ENCODE measurements around the gene SYNE2. TPM values are rescaled to one million over a fixed set of nuclear protein-coding genes. Genes with fewer than 3 reads are reported as not detected.
"Not testable (repeated sequence)": the region's sequence is repeated elsewhere in the genome, so short reads cannot be mapped to it uniquely, and the experiment has no call there.

Gene SYNE2
- total RNA-seq, 1 donor from 2014 or later = 121 TPM

DNA sequence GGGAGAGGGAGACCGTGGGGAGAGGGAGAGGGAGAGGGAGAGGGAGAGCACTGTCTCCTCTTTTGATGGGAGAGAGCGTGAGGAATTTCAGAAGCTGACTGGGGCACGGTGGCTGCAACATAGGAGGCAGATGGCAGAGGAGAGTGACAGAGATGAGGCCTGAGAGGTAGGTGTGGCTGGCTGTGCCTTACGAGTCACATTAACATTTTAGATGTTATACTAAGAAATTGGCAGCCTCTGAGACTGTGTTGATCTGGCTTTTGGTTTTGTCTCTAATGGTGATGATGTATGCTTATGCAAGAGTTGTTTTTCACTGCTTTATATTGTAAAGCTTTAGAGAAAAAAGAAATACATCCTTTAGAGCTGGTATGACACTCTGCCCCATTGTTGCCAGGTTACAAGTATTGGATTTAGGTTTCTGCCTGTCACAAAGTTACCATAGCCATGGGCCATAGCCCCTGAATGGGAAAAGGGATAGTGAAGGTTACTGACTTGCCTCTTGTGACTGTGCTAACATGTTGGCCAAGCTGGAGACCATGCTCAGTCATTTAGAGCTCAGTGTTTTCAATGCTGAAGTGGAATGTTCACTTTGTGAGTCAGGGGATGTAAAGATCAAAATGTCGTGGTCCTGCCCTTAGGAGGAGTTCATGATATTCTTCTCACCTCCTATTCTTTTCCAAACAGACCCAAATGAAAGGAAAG lies 186.2 kb downstream of the SYNE2 start:
- ATAC-seq = no peak
- intact Hi-C loops (cut with DNase I) = no loop called here

DNA sequence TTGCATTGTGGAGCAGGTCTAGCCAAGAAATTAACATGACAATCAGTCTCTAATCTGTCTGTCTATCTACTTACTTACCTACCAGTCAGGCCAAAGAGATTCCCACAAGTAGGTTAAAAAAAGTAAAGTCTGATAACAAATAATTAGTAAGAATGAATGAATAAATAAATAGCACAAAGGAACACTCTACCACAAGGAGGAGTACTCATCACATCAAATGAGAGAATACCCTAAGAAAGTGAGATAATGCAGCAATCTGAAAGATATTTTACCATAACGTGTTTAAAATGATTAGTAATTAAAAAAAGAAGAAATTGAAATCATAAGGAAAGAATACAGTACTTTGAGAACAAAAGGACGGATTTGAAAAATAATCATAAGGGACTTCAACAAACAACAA lies 187.2 kb downstream of the SYNE2 start:
- ATAC-seq (no peak), DNase-seq (no peak)
- intact Hi-C loops (cut with DNase I) = no loop called here
- Histone ChIP-seq H3K36me3 (no peaks in the 10 kb centered on the region), H3K27ac (no peak overlapping the region), H3K4me1 (no peaks in the 10 kb centered on the region), H3K9me3 (no peaks in the 10 kb centered on the region), H3K4me3 (no peak overlapping the region), H3K27me3 (no peaks in the 10 kb centered on the region)
- TF ChIP-seq, protein P1, sequence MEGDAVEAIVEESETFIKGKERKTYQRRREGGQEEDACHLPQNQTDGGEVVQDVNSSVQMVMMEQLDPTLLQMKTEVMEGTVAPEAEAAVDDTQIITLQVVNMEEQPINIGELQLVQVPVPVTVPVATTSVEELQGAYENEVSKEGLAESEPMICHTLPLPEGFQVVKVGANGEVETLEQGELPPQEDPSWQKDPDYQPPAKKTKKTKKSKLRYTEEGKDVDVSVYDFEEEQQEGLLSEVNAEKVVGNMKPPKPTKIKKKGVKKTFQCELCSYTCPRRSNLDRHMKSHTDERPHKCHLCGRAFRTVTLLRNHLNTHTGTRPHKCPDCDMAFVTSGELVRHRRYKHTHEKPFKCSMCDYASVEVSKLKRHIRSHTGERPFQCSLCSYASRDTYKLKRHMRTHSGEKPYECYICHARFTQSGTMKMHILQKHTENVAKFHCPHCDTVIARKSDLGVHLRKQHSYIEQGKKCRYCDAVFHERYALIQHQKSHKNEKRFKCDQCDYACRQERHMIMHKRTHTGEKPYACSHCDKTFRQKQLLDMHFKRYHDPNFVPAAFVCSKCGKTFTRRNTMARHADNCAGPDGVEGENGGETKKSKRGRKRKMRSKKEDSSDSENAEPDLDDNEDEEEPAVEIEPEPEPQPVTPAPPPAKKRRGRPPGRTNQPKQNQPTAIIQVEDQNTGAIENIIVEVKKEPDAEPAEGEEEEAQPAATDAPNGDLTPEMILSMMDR (IDR thresholded peaks at IDR 0.05) = peak; percentile 4

More for the DNA sequence above, 186.2 kb downstream of the SYNE2 start:
- DNase-seq = no peak
- Histone ChIP-seq H3K9me3 (no peaks in the 10 kb centered on the region), H3K4me3 (no peak overlapping the region), H3K4me1 (no peaks in the 10 kb centered on the region), H3K27ac (no peak overlapping the region), H3K27me3 (no peaks in the 10 kb centered on the region), H3K36me3 (no peaks in the 10 kb centered on the region)
- TF ChIP-seq, protein P1 (IDR thresholded peaks at IDR 0.05) = no peak

DNA sequence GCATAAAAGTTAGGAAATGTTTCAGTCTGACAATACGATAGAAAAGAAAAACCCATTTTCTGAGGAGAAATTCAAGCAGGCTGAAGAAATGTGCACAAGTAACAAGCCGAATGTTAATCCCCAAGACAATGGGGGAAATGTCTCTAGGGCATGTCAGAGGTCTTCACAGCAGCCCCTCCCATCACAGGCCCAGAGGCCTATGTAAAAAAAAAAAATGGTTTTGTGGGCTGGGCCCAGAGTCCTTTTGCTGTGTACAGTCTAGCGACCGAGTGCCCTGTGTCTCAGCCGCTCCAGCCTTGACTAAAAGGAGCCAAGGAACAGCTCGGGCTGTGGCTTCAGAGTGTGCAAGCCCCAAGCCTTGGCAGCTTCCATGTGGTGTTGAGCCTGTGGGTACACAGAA lies 190.5 kb downstream of the SYNE2 start:
- H3K4me3 ChIP-seq; H3K36me3 ChIP-seq; H3K9me3 ChIP-seq; H3K4me1 ChIP-seq; ATAC-seq; DNase-seq; intact Hi-C loops (cut with DNase I); H3K27ac ChIP-seq; H3K27me3 ChIP-seq: not testable (repeated sequence)

DNA sequence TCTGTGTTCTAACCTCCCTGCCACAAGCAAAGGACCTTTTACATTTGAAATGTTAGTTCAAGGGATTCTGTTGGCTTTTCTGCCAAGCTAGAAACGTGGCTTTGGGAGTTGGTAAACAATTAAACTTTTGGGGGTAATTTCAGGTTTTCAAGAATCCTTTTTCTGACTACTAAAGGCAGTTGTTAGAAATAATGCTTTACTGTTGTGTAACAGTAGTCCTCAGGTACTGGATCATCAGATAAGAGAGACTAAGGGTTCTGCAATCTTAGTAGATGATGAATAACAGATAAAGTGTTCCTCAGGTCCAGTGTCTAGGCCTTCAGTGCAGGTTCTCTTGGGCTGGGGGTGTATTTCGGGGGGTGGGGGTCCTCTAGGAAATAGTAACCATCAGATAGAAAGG lies 192.3 kb downstream of the SYNE2 start:
- DNase-seq = no peak
- Histone ChIP-seq H3K9me3 (no peaks in the 10 kb centered on the region), H3K4me3 (no peak overlapping the region), H3K27me3 (no peaks in the 10 kb centered on the region), H3K36me3 (peaks cover 14% of the 10 kb centered on the region), H3K4me1 (no peaks in the 10 kb centered on the region), H3K27ac (no peak overlapping the region)
- intact Hi-C loops (cut with DNase I) = no loop called here
- no peak for ATAC-seq
- TF ChIP-seq, protein P1 (IDR thresholded peaks at IDR 0.05) = no peak

DNA sequence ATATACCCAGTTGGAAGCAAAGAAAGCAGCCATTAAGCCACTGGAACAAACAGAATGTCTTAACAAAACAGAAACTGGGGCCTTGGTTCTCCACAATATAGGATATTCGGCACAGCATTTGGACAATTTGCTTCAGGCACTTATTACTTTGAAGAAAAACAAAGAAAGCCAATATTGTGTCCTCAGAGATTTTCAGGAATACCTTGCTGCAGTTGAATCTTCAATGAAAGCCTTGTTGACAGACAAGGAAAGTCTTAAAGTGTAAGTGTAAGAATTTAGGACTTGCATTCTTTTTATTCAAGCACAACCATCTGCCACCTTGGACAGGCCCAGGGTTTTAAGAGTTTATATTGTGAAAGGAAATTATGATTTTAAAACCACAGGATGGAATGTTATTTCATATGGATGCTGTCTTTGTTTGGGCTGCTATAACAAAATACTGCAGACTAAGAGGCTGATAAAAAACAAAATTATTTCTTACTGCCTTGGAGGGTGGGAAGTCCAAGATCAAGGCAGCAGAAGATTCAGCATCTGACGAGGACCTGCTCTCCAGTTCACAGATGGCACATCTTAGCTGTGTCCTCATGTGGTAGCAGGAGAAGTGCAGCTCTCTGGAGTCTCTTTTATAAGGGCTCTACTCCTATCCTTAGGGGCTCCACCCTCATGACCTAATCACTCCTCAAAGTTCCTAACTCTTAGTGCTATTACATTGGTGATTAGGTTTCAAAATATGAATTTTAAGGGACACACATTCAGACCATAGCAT lies 197.0 kb downstream of the SYNE2 start:
- H3K27ac ChIP-seq = no peak overlapping the region
- TF ChIP-seq, protein P1 (IDR thresholded peaks at IDR 0.05) = no peak
- ATAC-seq = no peak
- no peak for DNase-seq
- intact Hi-C loops (cut with DNase I) = no loop called here
- no peaks in the 10 kb centered on the region for H3K4me1 ChIP-seq
- H3K4me3 ChIP-seq = no peak overlapping the region
- no peaks in the 10 kb centered on the region for H3K9me3 ChIP-seq
- H3K36me3 ChIP-seq = peaks cover 21% of the 10 kb centered on the region
- no peaks in the 10 kb centered on the region for H3K27me3 ChIP-seq

Data from upper lobe of right lung (tissue), 1 donor.